GM20000 (cell line): ENCODE measurements around the gene VAV2.

Experiments used
- DNase-seq: peaks from one replicate; pipeline ENCODE4 v3.0.0; 2012; ENCODE audit warnings: low spot score
- TF ChIP-seq, protein P1 (sequence below): IDR thresholded peaks from 2 replicates; pipeline ENCODE4 v1.5.1; 2012; ENCODE audit warnings: mild to moderate bottlenecking, control low read depth; ENCODE audit errors: extremely low read depth, missing control alignments

The VAV2 gene

DNA sequence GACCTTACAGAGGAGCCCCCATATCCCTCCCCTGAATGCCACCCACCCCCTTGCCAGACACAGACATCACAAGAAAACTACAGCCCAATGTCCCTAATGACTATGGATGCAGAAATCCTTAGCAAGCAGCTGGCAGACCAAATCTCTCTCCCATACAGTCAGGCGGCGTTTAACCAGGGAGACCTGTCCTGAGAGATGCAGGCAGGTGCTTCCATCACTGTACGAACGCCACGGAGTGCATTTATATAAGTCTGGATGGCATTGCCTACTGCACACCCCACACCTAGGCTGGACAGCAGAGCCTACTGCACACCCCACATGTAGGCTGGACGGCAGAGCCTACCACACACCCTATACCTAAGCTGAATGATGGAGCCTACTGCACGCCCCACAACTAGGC, 219.5 kb downstream of the VAV2 start:
- DNase-seq, result no peak
- TF ChIP-seq, protein P1, sequence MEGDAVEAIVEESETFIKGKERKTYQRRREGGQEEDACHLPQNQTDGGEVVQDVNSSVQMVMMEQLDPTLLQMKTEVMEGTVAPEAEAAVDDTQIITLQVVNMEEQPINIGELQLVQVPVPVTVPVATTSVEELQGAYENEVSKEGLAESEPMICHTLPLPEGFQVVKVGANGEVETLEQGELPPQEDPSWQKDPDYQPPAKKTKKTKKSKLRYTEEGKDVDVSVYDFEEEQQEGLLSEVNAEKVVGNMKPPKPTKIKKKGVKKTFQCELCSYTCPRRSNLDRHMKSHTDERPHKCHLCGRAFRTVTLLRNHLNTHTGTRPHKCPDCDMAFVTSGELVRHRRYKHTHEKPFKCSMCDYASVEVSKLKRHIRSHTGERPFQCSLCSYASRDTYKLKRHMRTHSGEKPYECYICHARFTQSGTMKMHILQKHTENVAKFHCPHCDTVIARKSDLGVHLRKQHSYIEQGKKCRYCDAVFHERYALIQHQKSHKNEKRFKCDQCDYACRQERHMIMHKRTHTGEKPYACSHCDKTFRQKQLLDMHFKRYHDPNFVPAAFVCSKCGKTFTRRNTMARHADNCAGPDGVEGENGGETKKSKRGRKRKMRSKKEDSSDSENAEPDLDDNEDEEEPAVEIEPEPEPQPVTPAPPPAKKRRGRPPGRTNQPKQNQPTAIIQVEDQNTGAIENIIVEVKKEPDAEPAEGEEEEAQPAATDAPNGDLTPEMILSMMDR, result no peak

- TF ChIP-seq, protein P1, result no peak
- DNase-seq, result no peak
Measured at GRCh38 chr9:133771486-133772482, 220.3 kb downstream of the VAV2 start.

- no peak for DNase-seq
Measured at GRCh38 chr9:133770076-133770777, 221.9 kb downstream of the VAV2 start.

DNA sequence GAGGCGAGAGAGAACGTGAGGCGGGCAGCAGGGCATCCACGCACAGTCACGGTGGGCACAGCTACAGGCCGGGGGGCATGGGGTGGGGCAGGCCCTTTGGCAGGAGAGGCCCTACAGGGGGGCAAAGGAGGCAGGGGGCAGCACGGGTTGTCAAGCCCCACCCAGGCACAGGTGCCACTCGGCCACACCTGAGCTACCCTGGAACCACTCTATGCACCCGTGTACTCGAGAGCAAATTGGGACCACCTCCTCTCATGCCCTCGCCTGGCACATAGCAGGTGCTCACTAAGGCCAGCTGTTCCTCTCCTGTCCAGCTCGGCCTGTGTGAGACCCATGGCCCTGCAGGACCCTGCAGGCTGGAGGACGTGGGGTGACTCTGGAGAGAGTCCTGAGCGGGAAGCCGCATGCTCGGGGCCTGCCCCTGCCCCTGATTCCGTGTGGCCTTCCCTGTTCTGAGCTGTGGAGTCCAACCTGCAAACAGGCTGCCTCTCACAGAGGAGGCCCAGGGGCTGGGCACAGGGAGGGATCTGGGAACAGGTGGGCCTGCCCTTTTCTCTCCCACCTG, 222.5 kb downstream of the VAV2 start:
- TF ChIP-seq, protein P1, result no peak
- DNase-seq, result no peak

More at GRCh38 chr9:133770076-133770777, 221.9 kb downstream of the VAV2 start:
- TF ChIP-seq, protein P1, result no peak

- no peak for DNase-seq
Measured at GRCh38 chr9:133768859-133769510, 223.1 kb downstream of the VAV2 start.

DNA sequence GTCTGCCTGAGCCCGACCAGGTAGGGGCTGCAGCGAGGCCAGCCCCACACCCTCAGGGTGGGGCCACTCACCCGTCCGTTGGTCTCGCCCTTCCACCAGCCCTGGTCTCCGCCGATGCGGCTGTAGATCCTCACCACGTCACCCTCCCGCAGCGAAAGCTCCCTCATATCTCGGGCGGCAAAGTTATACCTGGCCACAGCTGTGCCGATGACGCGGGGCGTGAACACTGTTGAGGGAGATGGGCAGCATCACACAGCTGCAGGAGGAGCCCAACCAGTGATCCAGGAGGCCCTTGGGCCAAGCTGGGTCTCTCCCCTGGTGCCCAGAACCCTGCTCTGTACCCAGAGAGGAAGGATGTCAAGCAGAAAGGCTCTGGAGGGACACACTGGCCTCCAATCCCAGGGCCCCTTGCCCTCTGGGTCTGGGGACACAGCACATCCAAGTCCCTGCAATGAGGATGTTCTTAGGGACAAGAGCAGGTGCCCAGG, 223.7 kb downstream of the VAV2 start:
- DNase-seq, result no peak

More at GRCh38 chr9:133768859-133769510, 223.1 kb downstream of the VAV2 start:
- TF ChIP-seq, protein P1, result no peak

More for the DNA sequence above, 223.7 kb downstream of the VAV2 start:
- TF ChIP-seq, protein P1, result no peak
